K562 (cell line): ENCODE measurements around the gene DDX23.

Experiments
- TAF1 ChIP-seq: IDR thresholded peaks from 2 replicates; pipeline ENCODE4 v1.6.1; 2011; ENCODE audit warnings: mild to moderate bottlenecking, low read length, moderate library complexity; ENCODE audit not compliant: insufficient read depth, control insufficient read depth, severe bottlenecking; ENCODE audit errors: extremely low read depth
- TF ChIP-seq, protein P1 (sequence below), 3 experiments: IDR thresholded peaks in 2 of 3; conservative IDR thresholded peaks in 1 of 3; 2 replicates each; pipeline ENCODE4 v1.5.1; 2011 to 2012; ENCODE audit warnings: low read length in 3 of 3, mild to moderate bottlenecking in 3 of 3, control low read depth in 2 of 3, improper control_type of control experiment in 1 of 3, inconsistent platforms in 1 of 3, low read depth in 1 of 3, mixed read lengths in 1 of 3, moderate library complexity in 1 of 3; ENCODE audit not compliant: insufficient read depth in 2 of 3

DNA sequence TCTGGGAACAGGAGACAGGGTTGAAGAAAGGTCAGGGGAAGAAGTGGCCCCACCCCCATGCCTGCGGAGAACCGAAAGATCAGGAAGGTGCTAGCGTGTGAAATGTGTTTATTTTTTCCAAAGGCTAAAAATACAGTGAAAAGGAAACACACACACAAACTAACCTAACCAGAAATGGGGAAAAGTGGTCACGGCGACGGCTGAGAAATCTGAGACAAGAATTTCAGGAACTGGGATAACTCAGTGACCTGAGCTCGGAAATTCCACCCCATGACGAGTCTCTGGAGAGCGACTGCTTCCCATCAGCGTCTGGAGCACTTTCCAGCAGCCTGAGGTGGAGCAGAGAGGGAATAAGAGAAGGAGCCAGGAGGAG lies 30.3 kb upstream of the DDX23 start:
- no peak for TF ChIP-seq TAF1
- TF ChIP-seq, protein P1, sequence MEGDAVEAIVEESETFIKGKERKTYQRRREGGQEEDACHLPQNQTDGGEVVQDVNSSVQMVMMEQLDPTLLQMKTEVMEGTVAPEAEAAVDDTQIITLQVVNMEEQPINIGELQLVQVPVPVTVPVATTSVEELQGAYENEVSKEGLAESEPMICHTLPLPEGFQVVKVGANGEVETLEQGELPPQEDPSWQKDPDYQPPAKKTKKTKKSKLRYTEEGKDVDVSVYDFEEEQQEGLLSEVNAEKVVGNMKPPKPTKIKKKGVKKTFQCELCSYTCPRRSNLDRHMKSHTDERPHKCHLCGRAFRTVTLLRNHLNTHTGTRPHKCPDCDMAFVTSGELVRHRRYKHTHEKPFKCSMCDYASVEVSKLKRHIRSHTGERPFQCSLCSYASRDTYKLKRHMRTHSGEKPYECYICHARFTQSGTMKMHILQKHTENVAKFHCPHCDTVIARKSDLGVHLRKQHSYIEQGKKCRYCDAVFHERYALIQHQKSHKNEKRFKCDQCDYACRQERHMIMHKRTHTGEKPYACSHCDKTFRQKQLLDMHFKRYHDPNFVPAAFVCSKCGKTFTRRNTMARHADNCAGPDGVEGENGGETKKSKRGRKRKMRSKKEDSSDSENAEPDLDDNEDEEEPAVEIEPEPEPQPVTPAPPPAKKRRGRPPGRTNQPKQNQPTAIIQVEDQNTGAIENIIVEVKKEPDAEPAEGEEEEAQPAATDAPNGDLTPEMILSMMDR (IDR thresholded peaks at IDR 0.05 in 2 of 3, conservative IDR thresholded peaks at IDR 0.05 in 1 of 3; ENCODE audit: insufficient read depth in 2 of 3, low read depth in 1 of 3, low read length in 3 of 3): no peak
